ENCODE results near the gene BACE2. TPM values are rescaled to one million over a fixed set of nuclear protein-coding genes. Genes with fewer than 3 reads are reported as not detected.
"Not testable (repeated sequence)": the region's sequence is repeated elsewhere in the genome, so short reads cannot be mapped to it uniquely, and the experiment has no call there.

The BACE2 gene
- total and polyA plus RNA-seq, 2 experiments from 2014 or later: 8.8 to 17.5 TPM

GRCh38 chr21:41302976-41303375 is 135.0 kb downstream of the BACE2 start:
- DNase-seq (ENCODE audit: low read depth in 1 of 2, low spot score in 1 of 2): no peak
- TF ChIP-seq, protein P1, sequence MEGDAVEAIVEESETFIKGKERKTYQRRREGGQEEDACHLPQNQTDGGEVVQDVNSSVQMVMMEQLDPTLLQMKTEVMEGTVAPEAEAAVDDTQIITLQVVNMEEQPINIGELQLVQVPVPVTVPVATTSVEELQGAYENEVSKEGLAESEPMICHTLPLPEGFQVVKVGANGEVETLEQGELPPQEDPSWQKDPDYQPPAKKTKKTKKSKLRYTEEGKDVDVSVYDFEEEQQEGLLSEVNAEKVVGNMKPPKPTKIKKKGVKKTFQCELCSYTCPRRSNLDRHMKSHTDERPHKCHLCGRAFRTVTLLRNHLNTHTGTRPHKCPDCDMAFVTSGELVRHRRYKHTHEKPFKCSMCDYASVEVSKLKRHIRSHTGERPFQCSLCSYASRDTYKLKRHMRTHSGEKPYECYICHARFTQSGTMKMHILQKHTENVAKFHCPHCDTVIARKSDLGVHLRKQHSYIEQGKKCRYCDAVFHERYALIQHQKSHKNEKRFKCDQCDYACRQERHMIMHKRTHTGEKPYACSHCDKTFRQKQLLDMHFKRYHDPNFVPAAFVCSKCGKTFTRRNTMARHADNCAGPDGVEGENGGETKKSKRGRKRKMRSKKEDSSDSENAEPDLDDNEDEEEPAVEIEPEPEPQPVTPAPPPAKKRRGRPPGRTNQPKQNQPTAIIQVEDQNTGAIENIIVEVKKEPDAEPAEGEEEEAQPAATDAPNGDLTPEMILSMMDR (IDR thresholded peaks at IDR 0.05; ENCODE audit: low read depth, low read length): no peak
- H3K36me3 ChIP-seq: no peaks in the 10 kb centered on the region
- no peak overlapping the region for H3K4me3 ChIP-seq
- no peak overlapping the region for H3K27ac ChIP-seq
- no peaks in the 10 kb centered on the region for H3K9me3 ChIP-seq (ENCODE audit: low read depth)
- no peaks in the 10 kb centered on the region for H3K27me3 ChIP-seq
- no peaks in the 10 kb centered on the region for H3K4me1 ChIP-seq (ENCODE audit: low read depth)

GRCh38 chr21:41304068-41304720 is 136.2 kb downstream of the BACE2 start:
- no peak for DNase-seq (ENCODE audit: low read depth in 1 of 2, low spot score in 1 of 2)
- Histone ChIP-seq H3K36me3 (no peaks in the 10 kb centered on the region), H3K4me1 (ENCODE audit: low read depth) (no peaks in the 10 kb centered on the region), H3K27ac (no peak overlapping the region), H3K9me3 (ENCODE audit: low read depth) (no peaks in the 10 kb centered on the region), H3K4me3 (no peak overlapping the region), H3K27me3 (no peaks in the 10 kb centered on the region)
- TF ChIP-seq, protein P1 (IDR thresholded peaks at IDR 0.05; ENCODE audit: low read depth, low read length): no peak

DNA sequence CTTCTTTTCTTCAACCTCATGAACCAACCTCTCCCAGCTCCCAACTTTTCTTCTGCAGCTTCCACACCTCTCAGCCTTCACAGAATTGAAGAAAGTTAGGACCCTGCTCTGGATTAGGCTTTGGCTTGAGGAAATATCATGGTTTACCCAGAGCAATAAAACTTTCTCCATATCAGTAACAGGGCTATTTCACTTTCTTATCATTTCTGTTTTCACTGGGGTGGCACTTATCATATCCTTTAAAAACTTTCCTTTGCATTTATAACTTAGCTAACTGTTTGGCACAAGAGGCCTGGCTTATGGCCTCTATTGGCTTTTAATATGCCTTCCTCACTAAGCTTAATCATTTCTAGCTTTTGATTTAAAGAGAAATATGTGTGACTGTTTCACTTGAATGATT is 139.3 kb downstream of the BACE2 start:
- H3K27me3 ChIP-seq: no peaks in the 10 kb centered on the region
- TF ChIP-seq, protein P1 (IDR thresholded peaks at IDR 0.05; ENCODE audit: low read depth, low read length): no peak

DNA sequence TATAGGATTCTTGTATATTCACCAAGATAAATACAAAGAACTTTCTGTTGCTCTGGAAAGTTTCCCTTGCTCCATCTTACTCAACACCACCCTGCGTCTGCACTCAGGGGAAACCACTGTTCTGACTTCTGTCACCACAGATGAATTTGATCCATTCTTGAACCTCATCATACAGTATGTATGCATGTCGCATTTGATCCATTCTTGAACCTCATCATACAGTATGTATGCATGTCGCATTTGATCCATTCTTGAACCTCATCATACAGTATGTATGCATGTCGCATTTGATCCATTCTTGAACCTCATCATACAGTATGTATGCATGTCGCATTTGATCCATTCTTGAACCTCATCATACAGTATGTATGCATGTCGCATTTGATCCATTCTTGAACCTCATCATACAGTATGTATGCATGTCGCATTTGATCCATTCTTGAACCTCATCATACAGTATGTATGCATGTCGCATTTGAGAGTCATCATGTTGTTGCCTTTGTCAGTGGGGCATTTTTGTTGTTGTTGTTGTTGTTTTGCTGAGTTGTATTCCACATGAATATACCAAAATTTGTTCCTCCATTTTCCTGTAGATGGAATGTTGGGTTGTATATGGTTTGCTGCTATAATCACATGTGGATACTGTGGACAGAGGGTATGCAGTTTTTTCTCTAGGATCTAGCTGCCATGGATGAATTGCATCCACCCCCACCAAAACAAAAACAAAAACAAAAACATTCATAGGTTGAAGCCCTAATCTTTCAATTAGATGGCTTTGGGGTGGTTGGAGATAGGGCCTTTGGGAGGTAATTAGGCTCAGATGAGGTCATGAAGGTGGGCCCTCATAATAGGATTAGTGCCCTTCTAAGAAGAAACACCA is 145.6 kb downstream of the BACE2 start:
- H3K36me3 ChIP-seq; H3K4me3 ChIP-seq; H3K9me3 ChIP-seq (ENCODE audit: low read depth); DNase-seq (ENCODE audit: low read depth in 1 of 2, low spot score in 1 of 2); H3K4me1 ChIP-seq (ENCODE audit: low read depth); H3K27ac ChIP-seq: not testable (repeated sequence)
- peaks cover 42% of the 10 kb centered on the region for H3K27me3 ChIP-seq

More for the DNA sequence above, 139.3 kb downstream of the BACE2 start:
- no peak for DNase-seq (ENCODE audit: low read depth in 1 of 2, low spot score in 1 of 2)
- Histone ChIP-seq H3K9me3 (ENCODE audit: low read depth) (no peaks in the 10 kb centered on the region), H3K4me1 (ENCODE audit: low read depth) (no peaks in the 10 kb centered on the region), H3K27ac (no peak overlapping the region), H3K4me3 (no peak overlapping the region), H3K36me3 (no peaks in the 10 kb centered on the region)

DNA sequence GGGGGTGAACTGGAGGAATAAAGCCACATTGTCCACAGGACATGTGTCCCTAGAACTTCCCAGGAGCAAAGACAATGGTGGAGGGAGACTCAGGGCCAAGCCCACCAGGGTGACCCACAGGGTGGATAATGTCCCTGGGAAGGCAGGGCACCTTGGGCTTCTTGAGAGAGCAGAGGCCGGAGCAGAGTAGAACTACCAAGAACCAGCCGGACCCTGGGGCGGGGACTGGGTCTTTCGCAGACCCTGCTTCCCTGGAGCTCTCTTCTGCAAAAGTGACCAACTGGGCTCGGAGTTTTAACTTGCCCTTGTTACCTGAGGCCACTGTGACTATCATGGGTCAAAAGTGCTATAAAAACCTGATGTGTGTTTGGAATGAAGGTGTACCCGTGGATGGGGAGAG is 147.8 kb downstream of the BACE2 start:
- DNase-seq (ENCODE audit: low read depth in 1 of 2, low spot score in 1 of 2): no peak
- H3K27me3 ChIP-seq: peaks cover 42% of the 10 kb centered on the region
- TF ChIP-seq, protein P1 (IDR thresholded peaks at IDR 0.05; ENCODE audit: low read depth, low read length): no peak
- H3K9me3 ChIP-seq (ENCODE audit: low read depth): no peaks in the 10 kb centered on the region
- no peak overlapping the region for H3K27ac ChIP-seq
- no peaks in the 10 kb centered on the region for H3K4me1 ChIP-seq (ENCODE audit: low read depth)
- no peaks in the 10 kb centered on the region for H3K36me3 ChIP-seq
- H3K4me3 ChIP-seq: no peak overlapping the region
